HepG2 (cell line): ENCODE data around the gene RP2. TPM values are rescaled to one million over a fixed set of nuclear protein-coding genes. Genes with fewer than 3 reads are reported as not detected.
A peak's percentile ranks its signal among the peaks of the same experiment; 100 is the strongest.

Experiments used
- CHD2 ChIP-seq: IDR thresholded peaks from 2 replicates; pipeline ENCODE4 v1.6.1; 2011; ENCODE audit warnings: low read depth, low read length, improper control_type of control experiment
- ETV6 ChIP-seq: sonication (generic); formaldehyde crosslinking; conservative IDR thresholded peaks from 2 replicates; pipeline ENCODE4 v1.4.0; 2020; ENCODE audit warnings: missing genetic modification reagents
- HDAC2 ChIP-seq: sonication (generic); formaldehyde crosslinking; IDR thresholded peaks from 2 replicates; pipeline ENCODE4 v1.4.0; 2020; ENCODE audit warnings: missing genetic modification reagents
- KDM4B ChIP-seq: sonication (generic); formaldehyde crosslinking; IDR thresholded peaks from 2 replicates; pipeline ENCODE4 v1.4.0; 2020; ENCODE audit warnings: missing genetic modification reagents
- KLF16 ChIP-seq, 2 experiments: sonication (generic) in 1 of 2; formaldehyde crosslinking in 1 of 2; IDR thresholded peaks; 2 replicates each; pipeline versions ENCODE4 v1.6.1 to v1.8.0; 2016 to 2023; ENCODE audit warnings: missing genetic modification reagents in 2 of 2, missing compliant biosample characterization in 1 of 2
- MXD4 ChIP-seq: IDR thresholded peaks from 2 replicates; pipeline ENCODE4 v1.6.1; 2016; ENCODE audit warnings: mild to moderate bottlenecking, missing biosample characterization, missing genetic modification reagents
- RAD51 ChIP-seq: fragments of 450-650 bp; IDR thresholded peaks from 2 replicates; pipeline ENCODE4 v1.6.1; 2016; ENCODE audit warnings: borderline replicate concordance
- TEAD2 ChIP-seq: sonication (generic); formaldehyde crosslinking; IDR thresholded peaks from 2 replicates; pipeline ENCODE4 v1.9.0; 2021; ENCODE audit warnings: missing genetic modification reagents
- WIZ ChIP-seq: sonication (generic); formaldehyde crosslinking; IDR thresholded peaks from 2 replicates; pipeline ENCODE4 v1.5.1; 2020; ENCODE audit warnings: mild to moderate bottlenecking, missing genetic modification reagents
- ZNF121 ChIP-seq: sonication (generic); formaldehyde crosslinking; IDR thresholded peaks from 2 replicates; pipeline ENCODE4 v1.5.0; 2020; ENCODE audit warnings: mild to moderate bottlenecking, missing genetic modification reagents
- ZNF709 ChIP-seq: sonication (generic); formaldehyde crosslinking; IDR thresholded peaks from 2 replicates; pipeline ENCODE4 v1.5.0; 2020; ENCODE audit warnings: mild to moderate bottlenecking, missing genetic modification reagents
- ZNF713 ChIP-seq: sonication (generic); formaldehyde crosslinking; IDR thresholded peaks from 2 replicates; pipeline ENCODE4 v1.4.0; 2020; ENCODE audit warnings: mild to moderate bottlenecking, missing genetic modification reagents
- ZNF878 ChIP-seq: sonication (generic); formaldehyde crosslinking; IDR thresholded peaks from 2 replicates; pipeline ENCODE4 v1.8.1; 2023; ENCODE audit warnings: mild to moderate bottlenecking, missing genetic modification reagents, moderate library complexity
- polyA plus RNA-seq, 8 experiments: library from polyadenylated mRNA; depleted of rRNA in 3 of 8; stranded (reverse) in 7 of 8; unstranded in 1 of 8; fragments of >200 nt; fragmentation: Illumina TruSeq in 4 of 8; extraction: Trizol in 4 of 8; gene quantifications; 2 replicates each; pipeline versions ENCODE4 v1.2.1 to v1.2.3, GENCODE V29; 2011 to 2016; ENCODE audit warnings: low read depth in 4 of 8, missing spikeins in 1 of 8, mixed read lengths in 1 of 8; ENCODE audit not compliant: insufficient read depth in 1 of 8
- total RNA-seq, 5 experiments: library from RNA; depleted of rRNA; stranded (reverse); fragments of >200 nt; fragmentation: Illumina TruSeq; extraction: Trizol; gene quantifications; 2 replicates each; pipeline ENCODE4 v1.2.3, GENCODE V29; 2016; ENCODE audit warnings: low read depth in 1 of 5
- TF ChIP-seq, protein P1 (sequence below): sonication (generic); formaldehyde crosslinking; IDR thresholded peaks from 2 replicates; pipeline ENCODE4; 2020; ENCODE audit warnings: missing genetic modification reagents, mild to moderate bottlenecking, borderline replicate concordance
- TF ChIP-seq, protein P2 (sequence below): sonication (generic); formaldehyde crosslinking; IDR thresholded peaks from 2 replicates; pipeline ENCODE4 v1.4.0; 2020; ENCODE audit warnings: mild to moderate bottlenecking, low read depth, missing genetic modification reagents
- TF ChIP-seq, protein P3 (sequence below): sonication (generic); formaldehyde crosslinking; IDR thresholded peaks from 2 replicates; pipeline ENCODE4 v1.5.1; 2020; ENCODE audit warnings: mild to moderate bottlenecking, missing genetic modification reagents, borderline replicate concordance
- TF ChIP-seq, protein P4 (sequence below): IDR thresholded peaks from 2 replicates; pipeline ENCODE4 v1.6.1; 2016; ENCODE audit warnings: missing compliant biosample characterization, missing genetic modification reagents, borderline replicate concordance
- TF ChIP-seq, protein P5 (sequence below): sonication (generic); formaldehyde crosslinking; IDR thresholded peaks from 2 replicates; pipeline ENCODE4 v1.4.0; 2020; ENCODE audit warnings: missing genetic modification reagents, borderline replicate concordance

RP2 gene
- total and polyA plus RNA-seq, 2 of the 13 experiments (the other 11 are each of a cell fraction or from before 2014, with no cell fraction given) = 5.0 to 9.9 TPM

DNA sequence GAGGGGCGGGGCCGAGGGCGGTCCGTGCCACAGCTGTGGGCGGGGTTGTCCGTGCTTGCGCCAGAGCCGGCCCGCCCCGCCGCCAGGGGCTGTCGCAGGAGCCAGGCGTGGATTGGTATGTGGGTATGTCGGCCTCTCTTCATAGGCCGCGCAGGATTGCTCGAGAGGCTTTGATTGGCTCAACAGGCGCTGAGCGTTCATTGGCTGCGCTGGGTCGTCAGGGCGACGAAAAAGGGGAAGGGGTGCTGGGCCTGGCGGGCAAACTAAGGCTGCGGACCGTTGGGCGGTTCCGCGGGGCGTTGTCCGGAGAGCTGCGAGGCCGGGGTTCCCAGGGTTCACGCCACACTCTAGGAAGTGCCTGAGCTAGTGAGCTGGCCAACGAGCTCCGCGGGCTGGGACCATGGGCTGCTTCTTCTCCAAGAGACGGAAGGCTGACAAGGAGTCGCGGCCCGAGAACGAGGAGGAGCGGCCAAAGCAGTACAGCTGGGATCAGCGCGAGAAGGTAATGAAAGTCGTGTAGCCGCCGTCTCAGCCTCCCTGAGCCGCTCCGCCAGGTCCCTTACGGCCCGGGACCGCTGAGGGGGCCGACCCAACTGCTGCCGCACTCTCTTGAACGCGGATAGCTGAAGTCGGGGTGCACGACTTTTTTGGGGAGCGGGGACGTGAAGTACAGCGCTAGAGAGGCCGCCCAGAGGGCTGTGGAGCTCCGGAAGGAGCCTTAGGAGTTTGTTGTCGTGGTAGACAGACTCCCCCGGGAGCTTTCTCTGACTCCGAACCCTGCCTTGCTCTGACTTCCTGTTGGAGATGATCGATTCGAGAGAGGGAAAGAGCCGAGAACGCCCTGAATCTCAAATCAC is at the start of gene RP2 (continued):
- TF ChIP-seq, protein P1, sequence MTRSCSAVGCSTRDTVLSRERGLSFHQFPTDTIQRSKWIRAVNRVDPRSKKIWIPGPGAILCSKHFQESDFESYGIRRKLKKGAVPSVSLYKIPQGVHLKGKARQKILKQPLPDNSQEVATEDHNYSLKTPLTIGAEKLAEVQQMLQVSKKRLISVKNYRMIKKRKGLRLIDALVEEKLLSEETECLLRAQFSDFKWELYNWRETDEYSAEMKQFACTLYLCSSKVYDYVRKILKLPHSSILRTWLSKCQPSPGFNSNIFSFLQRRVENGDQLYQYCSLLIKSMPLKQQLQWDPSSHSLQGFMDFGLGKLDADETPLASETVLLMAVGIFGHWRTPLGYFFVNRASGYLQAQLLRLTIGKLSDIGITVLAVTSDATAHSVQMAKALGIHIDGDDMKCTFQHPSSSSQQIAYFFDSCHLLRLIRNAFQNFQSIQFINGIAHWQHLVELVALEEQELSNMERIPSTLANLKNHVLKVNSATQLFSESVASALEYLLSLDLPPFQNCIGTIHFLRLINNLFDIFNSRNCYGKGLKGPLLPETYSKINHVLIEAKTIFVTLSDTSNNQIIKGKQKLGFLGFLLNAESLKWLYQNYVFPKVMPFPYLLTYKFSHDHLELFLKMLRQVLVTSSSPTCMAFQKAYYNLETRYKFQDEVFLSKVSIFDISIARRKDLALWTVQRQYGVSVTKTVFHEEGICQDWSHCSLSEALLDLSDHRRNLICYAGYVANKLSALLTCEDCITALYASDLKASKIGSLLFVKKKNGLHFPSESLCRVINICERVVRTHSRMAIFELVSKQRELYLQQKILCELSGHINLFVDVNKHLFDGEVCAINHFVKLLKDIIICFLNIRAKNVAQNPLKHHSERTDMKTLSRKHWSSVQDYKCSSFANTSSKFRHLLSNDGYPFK (CRISPR knock-in tag) = no peak
- TF ChIP-seq, protein P2, sequence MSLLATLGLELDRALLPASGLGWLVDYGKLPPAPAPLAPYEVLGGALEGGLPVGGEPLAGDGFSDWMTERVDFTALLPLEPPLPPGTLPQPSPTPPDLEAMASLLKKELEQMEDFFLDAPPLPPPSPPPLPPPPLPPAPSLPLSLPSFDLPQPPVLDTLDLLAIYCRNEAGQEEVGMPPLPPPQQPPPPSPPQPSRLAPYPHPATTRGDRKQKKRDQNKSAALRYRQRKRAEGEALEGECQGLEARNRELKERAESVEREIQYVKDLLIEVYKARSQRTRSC = no peak
- TF ChIP-seq, protein P3, sequence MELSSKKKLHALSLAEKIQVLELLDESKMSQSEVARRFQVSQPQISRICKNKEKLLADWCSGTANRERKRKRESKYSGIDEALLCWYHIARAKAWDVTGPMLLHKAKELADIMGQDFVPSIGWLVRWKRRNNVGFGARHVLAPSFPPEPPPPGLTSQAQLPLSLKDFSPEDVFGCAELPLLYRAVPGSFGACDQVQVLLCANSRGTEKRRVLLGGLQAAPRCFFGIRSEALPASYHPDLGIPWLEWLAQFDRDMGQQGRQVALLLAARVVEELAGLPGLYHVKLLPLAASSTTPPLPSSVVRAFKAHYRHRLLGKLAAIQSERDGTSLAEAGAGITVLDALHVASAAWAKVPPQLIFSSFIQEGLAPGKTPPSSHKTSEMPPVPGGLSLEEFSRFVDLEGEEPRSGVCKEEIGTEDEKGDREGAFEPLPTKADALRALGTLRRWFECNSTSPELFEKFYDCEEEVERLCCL (CRISPR knock-in tag) = no peak
- TF ChIP-seq, protein P4, sequence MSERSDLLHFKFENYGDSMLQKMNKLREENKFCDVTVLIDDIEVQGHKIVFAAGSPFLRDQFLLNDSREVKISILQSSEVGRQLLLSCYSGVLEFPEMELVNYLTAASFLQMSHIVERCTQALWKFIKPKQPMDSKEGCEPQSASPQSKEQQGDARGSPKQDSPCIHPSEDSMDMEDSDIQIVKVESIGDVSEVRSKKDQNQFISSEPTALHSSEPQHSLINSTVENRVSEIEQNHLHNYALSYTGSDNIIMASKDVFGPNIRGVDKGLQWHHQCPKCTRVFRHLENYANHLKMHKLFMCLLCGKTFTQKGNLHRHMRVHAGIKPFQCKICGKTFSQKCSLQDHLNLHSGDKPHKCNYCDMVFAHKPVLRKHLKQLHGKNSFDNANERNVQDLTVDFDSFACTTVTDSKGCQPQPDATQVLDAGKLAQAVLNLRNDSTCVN (CRISPR knock-in tag) = no peak
- TF ChIP-seq TEAD2 (CRISPR knock-in tag) (no peak), ZNF713 (no peak), CHD2 (no peak), HDAC2 (CRISPR knock-in tag) (no peak), ZNF709 (CRISPR knock-in tag) (no peak; the same call in 1 of the 2 replicates), KLF16 (CRISPR knock-in tag; IDR thresholded peaks at IDR 0.05) (peak in 1 of 2 experiments; percentile 68; a peak in 2 of 4 replicates), MXD4 (CRISPR knock-in tag) (peak; percentile 52; the same call in 1 of the 2 replicates), WIZ (no peak), ETV6 (CRISPR knock-in tag) (no peak), ZNF878 (CRISPR knock-in tag) (no peak), KDM4B (CRISPR knock-in tag) (no peak), ZNF121 (CRISPR knock-in tag) (no peak), RAD51 (no peak)
- TF ChIP-seq, protein P5, sequence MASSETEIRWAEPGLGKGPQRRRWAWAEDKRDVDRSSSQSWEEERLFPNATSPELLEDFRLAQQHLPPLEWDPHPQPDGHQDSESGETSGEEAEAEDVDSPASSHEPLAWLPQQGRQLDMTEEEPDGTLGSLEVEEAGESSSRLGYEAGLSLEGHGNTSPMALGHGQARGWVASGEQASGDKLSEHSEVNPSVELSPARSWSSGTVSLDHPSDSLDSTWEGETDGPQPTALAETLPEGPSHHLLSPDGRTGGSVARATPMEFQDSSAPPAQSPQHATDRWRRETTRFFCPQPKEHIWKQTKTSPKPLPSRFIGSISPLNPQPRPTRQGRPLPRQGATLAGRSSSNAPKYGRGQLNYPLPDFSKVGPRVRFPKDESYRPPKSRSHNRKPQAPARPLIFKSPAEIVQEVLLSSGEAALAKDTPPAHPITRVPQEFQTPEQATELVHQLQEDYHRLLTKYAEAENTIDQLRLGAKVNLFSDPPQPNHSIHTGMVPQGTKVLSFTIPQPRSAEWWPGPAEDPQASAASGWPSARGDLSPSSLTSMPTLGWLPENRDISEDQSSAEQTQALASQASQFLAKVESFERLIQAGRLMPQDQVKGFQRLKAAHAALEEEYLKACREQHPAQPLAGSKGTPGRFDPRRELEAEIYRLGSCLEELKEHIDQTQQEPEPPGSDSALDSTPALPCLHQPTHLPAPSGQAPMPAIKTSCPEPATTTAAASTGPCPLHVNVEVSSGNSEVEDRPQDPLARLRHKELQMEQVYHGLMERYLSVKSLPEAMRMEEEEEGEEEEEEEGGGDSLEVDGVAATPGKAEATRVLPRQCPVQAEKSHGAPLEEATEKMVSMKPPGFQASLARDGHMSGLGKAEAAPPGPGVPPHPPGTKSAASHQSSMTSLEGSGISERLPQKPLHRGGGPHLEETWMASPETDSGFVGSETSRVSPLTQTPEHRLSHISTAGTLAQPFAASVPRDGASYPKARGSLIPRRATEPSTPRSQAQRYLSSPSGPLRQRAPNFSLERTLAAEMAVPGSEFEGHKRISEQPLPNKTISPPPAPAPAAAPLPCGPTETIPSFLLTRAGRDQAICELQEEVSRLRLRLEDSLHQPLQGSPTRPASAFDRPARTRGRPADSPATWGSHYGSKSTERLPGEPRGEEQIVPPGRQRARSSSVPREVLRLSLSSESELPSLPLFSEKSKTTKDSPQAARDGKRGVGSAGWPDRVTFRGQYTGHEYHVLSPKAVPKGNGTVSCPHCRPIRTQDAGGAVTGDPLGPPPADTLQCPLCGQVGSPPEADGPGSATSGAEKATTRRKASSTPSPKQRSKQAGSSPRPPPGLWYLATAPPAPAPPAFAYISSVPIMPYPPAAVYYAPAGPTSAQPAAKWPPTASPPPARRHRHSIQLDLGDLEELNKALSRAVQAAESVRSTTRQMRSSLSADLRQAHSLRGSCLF (CRISPR knock-in tag) = no peak
